ENCODE data around the gene FRZB. TPM values are rescaled to one million over a fixed set of nuclear protein-coding genes. Genes with fewer than 3 reads are reported as not detected.

Gene FRZB
- total RNA-seq, 1 experiment from 2014 or later: 1.9 TPM

GRCh38 chr2:182834293-182834692 lies 32.1 kb downstream of the FRZB start:
- ATAC-seq (no peak), DNase-seq (ENCODE audit: low spot score) (no peak)
- Mint-ChIP-seq H3K9me3 (no peaks in the 10 kb centered on the region), H3K27me3 (ENCODE audit: low read depth) (no peaks in the 10 kb centered on the region; the same call in 1 of the 2 replicates), H3K36me3 (no peaks in the 10 kb centered on the region), H3K27ac (no peak overlapping the region), H3K4me3 (no peak overlapping the region), H3K4me1 (peaks cover 10% of the 10 kb centered on the region)
- CTCF ChIA-PET: interaction anchor here (0.7 kb wide), 1 partner anchor 146 kb away, joined by 3 read pairs; no protein-coding TSS in a partner anchor
- TF ChIP-seq SOX15 (CRISPR knock-in tag; IDR thresholded peaks at IDR 0.05) (no peak), FOXJ3 (CRISPR knock-in tag; IDR thresholded peaks at IDR 0.05; ENCODE audit: borderline replicate concordance) (no peak), ZNF512 (CRISPR knock-in tag; IDR thresholded peaks at IDR 0.05; ENCODE audit: borderline replicate concordance) (no peak)
- TF ChIP-seq, protein P1, sequence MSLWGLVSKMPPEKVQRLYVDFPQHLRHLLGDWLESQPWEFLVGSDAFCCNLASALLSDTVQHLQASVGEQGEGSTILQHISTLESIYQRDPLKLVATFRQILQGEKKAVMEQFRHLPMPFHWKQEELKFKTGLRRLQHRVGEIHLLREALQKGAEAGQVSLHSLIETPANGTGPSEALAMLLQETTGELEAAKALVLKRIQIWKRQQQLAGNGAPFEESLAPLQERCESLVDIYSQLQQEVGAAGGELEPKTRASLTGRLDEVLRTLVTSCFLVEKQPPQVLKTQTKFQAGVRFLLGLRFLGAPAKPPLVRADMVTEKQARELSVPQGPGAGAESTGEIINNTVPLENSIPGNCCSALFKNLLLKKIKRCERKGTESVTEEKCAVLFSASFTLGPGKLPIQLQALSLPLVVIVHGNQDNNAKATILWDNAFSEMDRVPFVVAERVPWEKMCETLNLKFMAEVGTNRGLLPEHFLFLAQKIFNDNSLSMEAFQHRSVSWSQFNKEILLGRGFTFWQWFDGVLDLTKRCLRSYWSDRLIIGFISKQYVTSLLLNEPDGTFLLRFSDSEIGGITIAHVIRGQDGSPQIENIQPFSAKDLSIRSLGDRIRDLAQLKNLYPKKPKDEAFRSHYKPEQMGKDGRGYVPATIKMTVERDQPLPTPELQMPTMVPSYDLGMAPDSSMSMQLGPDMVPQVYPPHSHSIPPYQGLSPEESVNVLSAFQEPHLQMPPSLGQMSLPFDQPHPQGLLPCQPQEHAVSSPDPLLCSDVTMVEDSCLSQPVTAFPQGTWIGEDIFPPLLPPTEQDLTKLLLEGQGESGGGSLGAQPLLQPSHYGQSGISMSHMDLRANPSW (CRISPR knock-in tag; conservative IDR thresholded peaks at IDR 0.05; ENCODE audit: low read depth): no peak
- POLR2A ChIA-PET: no interaction called here

DNA sequence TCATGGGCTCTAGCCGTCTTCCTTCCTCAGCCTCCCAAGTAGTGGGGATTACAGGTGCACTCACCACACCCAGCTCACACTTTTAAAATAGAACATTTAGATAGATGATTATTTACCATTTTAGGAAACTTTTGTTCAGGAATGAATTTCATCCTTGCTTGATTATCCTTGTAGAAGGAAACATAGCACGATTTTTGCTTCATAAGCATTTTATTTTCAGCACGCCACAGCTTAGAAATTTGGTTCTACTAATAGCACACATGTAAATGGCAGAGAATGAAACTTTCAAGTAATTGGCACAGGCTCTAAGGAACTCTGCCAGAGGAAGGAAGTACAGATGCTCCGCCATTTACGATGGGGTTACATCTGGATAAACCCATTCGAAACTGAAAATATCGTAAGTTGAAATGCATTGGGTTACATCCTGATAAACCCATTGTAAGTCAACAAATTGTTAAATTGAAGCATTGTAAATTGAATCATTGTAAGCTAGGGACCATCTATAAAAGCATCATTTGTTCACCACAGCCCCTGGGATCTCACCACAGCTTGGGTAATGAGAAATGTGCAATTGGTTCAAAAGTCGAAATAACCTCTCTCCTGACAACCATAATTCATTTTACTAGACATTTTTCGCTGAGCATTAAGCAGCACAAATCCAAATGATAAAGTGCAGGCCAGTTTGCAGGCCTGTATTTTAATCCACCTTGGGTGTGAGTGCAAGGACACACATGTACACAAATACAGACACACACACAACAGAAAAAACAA lies 33.2 kb downstream of the FRZB start:
- ChIA-PET POLR2A (no interaction called here), CTCF (interaction anchor here (0.7 to 1.6 kb wide), 2 partner anchors 37 to 147 kb away, joined by 3 to 4 read pairs; no protein-coding TSS in a partner anchor)
- Mint-ChIP-seq H3K9me3 (no peaks in the 10 kb centered on the region), H3K4me1 (peaks cover 10% of the 10 kb centered on the region), H3K4me3 (no peak overlapping the region), H3K27ac (no peak overlapping the region), H3K36me3 (no peaks in the 10 kb centered on the region), H3K27me3 (ENCODE audit: low read depth) (no peaks in the 10 kb centered on the region; the same call in 1 of the 2 replicates)
- no peak for ATAC-seq
- TF ChIP-seq, protein P1 (CRISPR knock-in tag; conservative IDR thresholded peaks at IDR 0.05; ENCODE audit: low read depth): no peak
- TF ChIP-seq ZNF512 (CRISPR knock-in tag; IDR thresholded peaks at IDR 0.05; ENCODE audit: borderline replicate concordance) (no peak), CBFB (CRISPR knock-in tag; IDR thresholded peaks at IDR 0.05; ENCODE audit: low read depth) (no peak), CREB1 (CRISPR knock-in tag; IDR thresholded peaks at IDR 0.05) (no peak), SMAD4 (CRISPR knock-in tag; IDR thresholded peaks at IDR 0.05) (no peak), HMGXB4 (CRISPR knock-in tag; IDR thresholded peaks at IDR 0.05) (no peak), RORB (CRISPR knock-in tag; IDR thresholded peaks at IDR 0.05) (no peak), E2F1 (CRISPR knock-in tag; IDR thresholded peaks at IDR 0.05) (no peak), TP53 (CRISPR knock-in tag; IDR thresholded peaks at IDR 0.05) (no peak), ATF1 (CRISPR knock-in tag; IDR thresholded peaks at IDR 0.05) (no peak), ZNF121 (CRISPR knock-in tag; IDR thresholded peaks at IDR 0.05) (no peak), JAZF1 (CRISPR knock-in tag; IDR thresholded peaks at IDR 0.05) (no peak), ZNF138 (CRISPR knock-in tag; conservative IDR thresholded peaks at IDR 0.05) (no peak), GTF2I (CRISPR knock-in tag; conservative IDR thresholded peaks at IDR 0.05) (no peak), ESRRA (CRISPR knock-in tag; IDR thresholded peaks at IDR 0.05; ENCODE audit: borderline replicate concordance) (no peak), FOXP1 (CRISPR knock-in tag; IDR thresholded peaks at IDR 0.05; ENCODE audit: borderline replicate concordance) (no peak)
- no peak for DNase-seq (ENCODE audit: low spot score)
